ENCODE measurements around the gene MEX3B. TPM values are rescaled to one million over a fixed set of nuclear protein-coding genes. Genes with fewer than 3 reads are reported as not detected.
A peak's percentile ranks its signal among the peaks of the same experiment; 100 is the strongest.

MEX3B gene
- total and polyA plus RNA-seq, 8 donors, result 0.13 to 2.2 (median 0.45) TPM

DNA sequence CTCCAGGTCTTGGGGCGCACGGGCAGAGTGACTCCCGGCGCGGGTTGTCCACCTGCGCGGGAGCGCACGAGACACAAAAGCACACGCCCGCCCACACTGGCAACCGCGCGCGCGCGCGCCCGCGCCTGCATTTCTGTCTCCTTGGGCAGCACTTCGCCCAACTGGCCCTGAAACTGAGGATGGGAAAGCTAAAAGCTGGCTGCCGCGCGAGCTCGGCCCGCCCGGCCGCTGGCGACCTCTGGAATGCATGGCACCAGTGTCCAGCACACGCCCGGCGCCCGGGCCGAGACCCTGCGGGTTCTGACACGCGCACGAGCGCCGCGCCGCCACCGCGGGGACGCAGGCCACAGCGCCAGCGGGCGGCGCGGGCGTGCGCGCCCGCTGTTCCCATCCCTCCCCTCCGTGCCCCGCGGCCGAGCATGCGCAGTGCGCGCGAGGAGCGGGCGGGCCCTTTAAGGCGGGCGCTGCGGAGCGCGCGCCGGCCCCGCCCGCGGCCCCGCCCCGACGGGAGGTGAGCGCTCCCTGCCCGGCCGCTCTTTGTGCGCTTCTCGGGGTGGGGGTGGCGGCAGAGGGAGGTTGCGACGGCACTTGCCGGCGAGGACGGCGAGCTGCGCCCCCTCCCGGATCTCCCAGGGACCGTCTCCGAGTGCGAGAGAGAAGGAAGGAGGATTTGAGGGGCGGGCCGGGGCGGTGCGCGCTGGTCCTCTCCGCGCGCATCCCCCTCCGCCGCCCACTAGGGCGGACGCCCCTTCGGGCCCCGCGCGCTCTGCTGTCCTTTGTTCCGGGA, 1.0 kb upstream of the MEX3B start:
- Histone ChIP-seq H3K27ac (peak overlapping the region; percentile 61 to 93 (median 77)), H3K36me3 (no peaks in the 10 kb centered on the region), H3K9me3 (no peaks in the 10 kb centered on the region), H3K4me3 (peak overlapping the region; percentile 39 to 79 (median 69)), H3K4me1 (peaks cover 0 to 9% (median 0%) of the 10 kb centered on the region in 3 donors), H3K27me3 (peaks cover 0 to 5% (median 0%) of the 10 kb centered on the region in 4 donors)
- DNase-seq (peak; percentile 84 to 96 (median 90)), ATAC-seq (peak; percentile 75 to 89 (median 86)), FAIRE-seq (no peak)
- intact Hi-C loops (cut with DNase I), result no loop called here
- peak; percentile 30 to 58 (median 52) for TF ChIP-seq CTCF (IDR thresholded peaks at IDR 0.05)
- WGBS, 2 donors, result 0% methylated on average over 38 to 111 of the region's 111 CpGs

DNA sequence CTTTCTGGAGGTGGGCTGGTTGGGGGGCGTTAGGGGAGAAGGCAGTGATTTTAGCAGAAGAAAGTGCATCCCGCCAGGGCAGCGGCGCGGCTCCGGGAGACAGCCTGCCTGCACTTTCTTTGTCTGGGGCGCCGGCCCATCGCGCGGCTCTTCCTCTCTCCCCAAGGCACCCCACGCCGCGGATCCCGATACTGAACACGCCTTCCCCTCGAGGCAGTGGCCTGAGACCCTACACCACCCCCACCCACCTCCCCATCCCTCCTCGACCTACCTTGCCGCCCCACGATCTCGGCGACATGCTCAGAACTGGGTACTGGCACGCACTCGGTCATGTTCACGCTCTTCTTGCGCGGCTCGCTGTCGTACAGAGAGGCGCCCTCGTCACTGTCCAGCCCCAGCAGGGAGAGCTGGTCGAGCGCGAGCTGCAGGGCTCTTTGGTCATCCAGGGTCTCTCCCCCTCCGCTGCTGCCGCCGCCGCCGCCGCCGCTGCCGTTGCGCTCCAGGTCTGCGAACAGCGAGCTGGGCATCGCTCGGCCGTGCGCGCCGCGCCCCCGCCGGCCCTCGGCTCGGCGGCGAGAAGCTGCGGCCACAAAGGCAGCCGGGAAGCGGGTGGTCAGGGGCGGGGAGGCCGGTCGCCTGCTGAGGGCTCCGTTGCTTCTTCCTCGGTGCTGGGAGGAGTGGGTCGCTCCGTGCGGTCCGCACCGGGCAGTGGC, 483 bp downstream of the MEX3B start:
- H3K27me3 ChIP-seq, result no peaks in the 10 kb centered on the region
- intact Hi-C loops (cut with DNase I), result no loop called here
- H3K36me3 ChIP-seq, result no peaks in the 10 kb centered on the region
- TF ChIP-seq CTCF (IDR thresholded peaks at IDR 0.05), result no peak
- H3K4me3 ChIP-seq, result peak overlapping the region; percentile 39 to 79 (median 69)
- DNase-seq (peak in 4 of 6 donors; percentile 7 to 81 (median 60)), ATAC-seq (peak; percentile 4 to 25 (median 10)), FAIRE-seq (no peak)
- H3K27ac ChIP-seq, result peak overlapping the region in 3 of 4 donors; percentile 3 to 93 (median 87)
- peaks cover 0 to 17% (median 7%) of the 10 kb centered on the region in 3 donors for H3K4me1 ChIP-seq
- no peaks in the 10 kb centered on the region for H3K9me3 ChIP-seq
- 0% methylated on average over 64 to 71 of the region's 71 CpGs for WGBS, 2 donors

DNA sequence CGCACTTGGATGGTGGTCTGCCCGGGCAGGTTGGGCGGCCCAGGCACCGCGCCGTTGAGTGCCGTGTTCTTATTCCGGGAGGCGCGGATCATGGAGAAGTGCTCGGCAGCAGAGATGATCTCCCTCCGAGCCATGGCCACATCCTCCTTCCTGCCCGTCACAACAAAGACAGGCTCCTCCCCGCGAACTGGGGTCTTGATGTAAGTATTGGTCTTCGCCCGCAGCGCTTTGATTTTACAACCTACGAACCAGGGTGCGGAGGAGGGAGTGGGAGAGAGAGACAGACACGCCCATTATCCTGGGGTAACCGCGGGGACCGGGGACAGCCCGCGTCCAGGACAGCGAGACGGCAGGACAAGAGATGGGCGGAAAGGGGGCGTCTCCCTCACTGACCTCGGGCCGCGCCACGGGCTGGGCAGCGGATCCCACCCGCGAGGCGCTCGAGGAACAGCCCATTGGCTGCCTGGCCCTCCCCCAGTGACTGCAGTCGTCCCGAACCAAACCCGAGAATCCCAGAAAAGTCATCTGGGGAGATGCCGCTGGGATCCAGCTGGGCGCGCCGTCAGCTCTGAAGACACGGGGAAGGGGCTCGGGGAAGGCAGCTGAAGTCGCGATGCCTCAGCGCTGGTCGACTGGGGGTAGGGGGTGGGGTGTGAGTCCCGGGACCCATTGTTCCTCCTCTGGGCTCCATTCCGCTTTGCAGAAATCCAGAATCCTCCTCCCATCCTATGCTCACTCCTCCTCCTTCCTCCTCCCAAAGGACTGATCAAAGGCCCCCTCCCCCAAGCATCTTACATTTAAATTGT, 1.2 kb downstream of the MEX3B start:
- 2 to 3% methylated on average over 54 of the region's 54 CpGs for WGBS, 2 donors
- Histone ChIP-seq H3K4me3 (peak overlapping the region; percentile 39 to 79 (median 69)), H3K9me3 (no peaks in the 10 kb centered on the region), H3K27ac (peak overlapping the region in 1 of 4 donors; percentile 93), H3K36me3 (no peaks in the 10 kb centered on the region), H3K27me3 (no peaks in the 10 kb centered on the region), H3K4me1 (peaks cover 0 to 18% (median 7%) of the 10 kb centered on the region in 3 donors)
- intact Hi-C loops (cut with DNase I), result no loop called here
- FAIRE-seq (no peak), DNase-seq (peak in 5 of 6 donors; percentile 4 to 66 (median 47)), ATAC-seq (no peak)
- TF ChIP-seq CTCF (IDR thresholded peaks at IDR 0.05), result no peak

GRCh38 chr15:82043796-82044372, 1.9 kb downstream of the MEX3B start:
- H3K27ac ChIP-seq, result no peak overlapping the region
- 19 to 32% methylated on average over 51 of the region's 51 CpGs for WGBS, 2 donors
- peak overlapping the region in 3 of 4 donors; percentile 39 to 79 (median 72) for H3K4me3 ChIP-seq
- FAIRE-seq, result no peak
- no peak for TF ChIP-seq CTCF (IDR thresholded peaks at IDR 0.05)
- no peaks in the 10 kb centered on the region for H3K36me3 ChIP-seq
- H3K27me3 ChIP-seq, result no peaks in the 10 kb centered on the region
- no peaks in the 10 kb centered on the region for H3K9me3 ChIP-seq
- no peak for ATAC-seq
- intact Hi-C loops (cut with DNase I), result no loop called here
- DNase-seq, result peak in 3 of 6 donors; percentile 20 to 65 (median 57)
- peaks cover 0 to 18% (median 7%) of the 10 kb centered on the region in 3 donors for H3K4me1 ChIP-seq

Measured in pancreas (tissue), 10 donors.